ENCODE results near the gene TVP23C.
"Not testable (repeated sequence)": the region's sequence is repeated elsewhere in the genome, so short reads cannot be mapped to it uniquely, and the experiment has no call there.

DNA sequence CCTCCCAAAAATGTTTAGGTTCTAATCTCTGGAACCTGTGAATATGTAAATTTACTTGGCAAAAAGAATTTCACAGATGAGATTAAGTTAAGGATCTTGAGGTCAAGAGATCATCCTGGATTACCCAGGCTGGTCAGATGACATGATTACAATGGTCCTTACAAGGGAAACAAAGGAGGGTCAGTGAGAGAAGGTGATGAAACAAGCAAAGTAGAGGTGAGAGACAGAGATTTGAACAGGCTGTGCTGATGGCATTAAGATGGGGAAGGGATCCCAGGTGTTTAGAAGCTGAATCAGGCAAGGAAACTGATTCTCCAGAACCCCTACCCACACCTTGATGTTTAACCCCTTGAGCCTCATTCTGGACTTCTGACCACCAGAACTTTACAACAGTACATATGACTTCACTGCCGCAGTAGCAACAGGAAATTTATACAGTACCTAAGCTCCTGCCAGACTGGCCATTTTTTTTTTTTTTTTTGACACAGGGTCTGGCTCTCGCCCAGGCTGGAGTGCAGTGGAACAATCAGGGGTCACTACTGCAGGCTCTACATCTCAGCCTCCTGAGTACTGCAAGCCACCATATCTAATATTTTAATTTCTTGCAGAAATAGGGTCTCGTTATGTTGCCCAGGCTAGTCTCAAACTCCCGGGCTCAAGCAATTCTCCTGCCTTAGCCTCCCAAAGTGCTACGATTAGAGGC is 4.7 kb downstream of the TVP23C start:
- TF ChIP-seq POLR2A, CTCF (IDR thresholded peaks at IDR 0.05): not testable (repeated sequence)

Data from lower leg skin (tissue), 3 donors.